HG03558 (cell line): ENCODE results near the gene C3orf18.
"Not testable (repeated sequence)": the region's sequence is repeated elsewhere in the genome, so short reads cannot be mapped to it uniquely, and the experiment has no call there.

Experiments used
- ATAC-seq: cut with Tn5 transposase; IDR thresholded peaks from one replicate; pipeline ENCODE4 v1.9.1; 2021; ENCODE audit warnings: moderate number of reproducible peaks; ENCODE audit not compliant: unreplicated experiment; ENCODE audit errors: extremely low read depth

The C3orf18 gene

DNA sequence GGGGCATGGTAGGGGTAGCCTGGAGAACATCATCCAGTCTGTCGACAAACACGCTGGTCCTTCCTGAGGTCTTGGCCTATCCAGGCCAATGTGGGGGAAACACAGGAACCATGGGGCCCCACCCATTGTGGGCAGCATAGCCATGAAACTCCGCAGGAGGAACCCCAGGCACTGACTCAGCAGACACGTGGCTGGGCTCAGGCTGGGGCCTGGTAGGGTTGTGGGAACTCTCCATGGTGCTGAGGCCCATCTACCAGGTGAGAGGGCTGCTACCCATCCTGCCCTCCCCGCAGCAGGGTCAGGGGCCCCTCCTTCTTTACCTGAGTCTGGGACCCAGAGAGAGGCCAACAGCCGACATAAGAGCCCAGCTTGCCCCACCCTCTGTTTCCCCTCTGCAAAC, 41.6 kb downstream of the C3orf18 start:
- ATAC-seq: no peak

- no peak for ATAC-seq
These were observed 42.2 kb downstream of the C3orf18 start for GRCh38 chr3:50525191-50525910.

DNA sequence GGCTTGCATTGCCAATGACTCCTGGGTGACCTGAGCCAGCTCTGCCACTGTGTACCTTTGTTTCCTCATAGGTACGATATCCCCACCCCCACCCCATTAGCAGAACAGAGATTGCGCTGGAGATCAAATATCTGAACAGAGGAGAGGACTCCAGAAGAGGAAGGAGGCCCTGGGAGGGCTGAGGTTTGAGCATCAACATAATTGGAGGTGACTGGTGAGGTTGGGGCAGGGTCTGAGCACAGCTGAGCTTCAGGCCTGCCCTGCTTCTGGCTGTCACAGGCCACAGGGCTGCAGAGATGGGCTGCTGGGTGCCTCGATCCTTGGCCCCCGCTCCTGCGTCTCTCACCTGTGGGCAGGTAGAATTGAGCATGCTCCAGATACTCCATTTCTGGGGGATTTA, 42.8 kb downstream of the C3orf18 start:
- ATAC-seq: no peak

- no peak for ATAC-seq
These were observed 44.2 kb downstream of the C3orf18 start for GRCh38 chr3:50523279-50523811.

- no peak for ATAC-seq
These were observed 46.0 kb downstream of the C3orf18 start for GRCh38 chr3:50521572-50521971.

DNA sequence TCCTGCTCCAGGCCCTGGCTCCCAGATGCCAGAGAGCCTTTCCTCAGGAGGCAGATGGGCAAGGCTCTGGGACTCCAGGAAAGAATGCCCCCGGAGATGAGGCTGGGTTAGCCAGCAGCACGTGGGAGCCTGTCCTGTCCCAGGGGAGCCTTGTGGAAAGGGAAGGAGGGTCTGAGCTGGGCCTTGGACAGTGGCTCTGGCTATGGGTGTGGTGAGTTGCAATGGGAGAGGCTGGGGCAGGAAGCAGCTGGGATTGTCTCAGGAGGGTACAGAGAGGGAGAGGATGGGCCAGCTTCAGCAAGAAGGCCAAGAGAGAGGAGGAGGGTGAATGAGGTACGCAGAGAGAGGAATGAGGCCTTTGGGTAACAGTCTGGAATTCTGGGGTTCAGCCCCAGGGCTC, 46.7 kb downstream of the C3orf18 start:
- no peak for ATAC-seq

GRCh38 chr3:50519471-50520089, 48.0 kb downstream of the C3orf18 start:
- no peak for ATAC-seq

- ATAC-seq: no peak
These were observed 49.1 kb downstream of the C3orf18 start for GRCh38 chr3:50518436-50518835.

GRCh38 chr3:50517721-50518206, 49.8 kb downstream of the C3orf18 start:
- no peak for ATAC-seq

DNA sequence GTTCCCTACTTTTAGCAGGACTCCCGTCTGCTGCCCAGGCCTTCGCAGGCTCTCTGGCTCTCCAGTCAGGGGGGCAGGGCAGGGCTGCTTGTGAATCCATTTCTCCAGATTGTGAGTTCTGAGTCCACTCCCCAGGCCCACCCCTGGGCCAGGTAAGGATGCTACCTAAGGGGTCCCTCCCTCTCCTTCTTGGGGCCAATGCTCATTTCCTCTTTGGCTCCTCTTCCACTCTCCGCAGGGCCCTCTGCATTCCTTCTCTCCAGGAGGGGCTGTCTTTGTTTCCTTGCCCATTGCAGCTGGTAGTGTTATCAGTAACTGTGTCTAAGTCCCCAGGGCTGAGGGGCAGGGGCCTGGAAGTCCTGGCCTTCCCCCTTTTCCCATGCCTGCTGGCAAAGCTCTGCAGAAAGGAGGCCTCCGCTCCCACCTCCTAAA, 51.1 kb downstream of the C3orf18 start:
- no peak for ATAC-seq

GRCh38 chr3:50515565-50516439, 51.7 kb downstream of the C3orf18 start:
- ATAC-seq: no peak

DNA sequence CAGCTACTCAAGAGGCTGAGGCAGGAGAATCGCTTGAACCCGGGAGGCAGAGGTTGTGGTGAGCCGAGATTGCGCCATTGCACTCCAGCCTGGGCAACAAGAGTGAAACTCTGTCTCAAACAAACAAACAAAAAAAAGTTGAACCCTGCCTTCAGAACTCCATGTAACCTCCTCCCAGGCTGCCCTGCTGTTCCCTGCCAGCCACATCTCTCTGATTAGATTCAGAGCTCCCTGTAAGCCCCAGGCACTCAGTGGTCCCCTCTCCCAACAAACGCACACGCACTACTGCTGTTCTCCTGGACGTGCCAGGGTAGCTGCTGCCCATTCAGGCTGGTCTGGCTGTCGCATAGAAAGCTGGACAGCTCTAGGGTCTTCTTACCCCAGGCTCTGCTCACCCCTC, 54.6 kb downstream of the C3orf18 start:
- not testable (repeated sequence) for ATAC-seq

DNA sequence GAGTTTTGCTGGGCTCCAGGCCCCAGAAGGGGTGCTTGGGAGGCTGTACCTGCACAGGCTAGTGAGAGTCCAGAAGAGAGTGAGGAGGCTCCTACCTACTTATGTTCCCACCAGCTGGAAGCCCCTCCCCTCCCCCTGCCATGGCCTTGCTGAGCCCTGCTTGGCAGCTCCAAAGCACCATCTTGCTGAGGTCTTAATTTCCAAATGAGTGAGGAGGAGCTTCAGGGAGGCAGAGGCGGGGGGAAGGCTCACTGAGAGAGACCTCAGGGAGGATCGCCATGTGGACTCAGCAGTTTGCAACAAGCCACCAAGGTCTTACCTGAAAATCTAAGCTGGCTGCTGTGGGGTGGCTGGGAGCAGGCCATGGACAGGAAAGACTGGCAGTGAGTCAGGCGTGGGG, 55.4 kb downstream of the C3orf18 start:
- ATAC-seq: no peak

DNA sequence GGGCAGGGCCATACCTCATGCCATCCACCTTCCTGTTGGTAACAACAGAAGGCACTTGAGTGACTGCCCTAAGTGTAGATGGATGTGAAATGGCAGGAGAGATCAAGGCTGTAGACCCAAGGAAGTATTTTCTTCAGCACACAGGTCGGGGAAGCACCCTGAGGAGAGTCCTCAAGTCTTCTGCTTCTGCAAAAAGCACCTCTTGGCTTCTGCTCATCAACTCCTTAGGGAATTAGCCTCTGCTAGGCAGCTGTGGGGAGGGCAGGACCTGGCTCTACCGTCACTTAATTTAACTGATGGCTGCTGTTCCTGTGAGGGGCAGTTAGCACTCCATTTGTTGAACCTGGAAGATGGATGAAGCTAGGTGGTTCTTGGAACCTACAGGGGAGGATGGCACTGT, 57.2 kb downstream of the C3orf18 start:
- no peak for ATAC-seq

DNA sequence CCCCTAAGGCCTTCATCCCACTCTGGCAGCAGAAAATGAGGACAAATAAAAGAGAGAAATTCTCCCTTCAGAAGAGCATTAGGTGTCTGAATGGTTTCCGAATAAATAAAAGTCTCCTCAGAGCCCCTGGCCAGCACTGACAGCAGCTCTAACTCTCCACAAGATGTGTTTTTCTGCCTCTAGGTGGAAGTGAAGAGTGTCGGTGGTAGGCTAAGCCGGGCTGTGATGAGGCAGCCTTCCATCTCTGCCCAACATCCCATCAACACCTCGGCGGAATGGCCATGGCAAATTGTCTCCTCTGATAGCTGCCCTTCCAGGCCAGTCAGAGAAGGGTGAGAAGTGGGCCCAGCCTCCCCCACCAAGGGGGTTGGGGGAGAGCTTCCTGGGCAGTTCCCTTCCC, 57.8 kb downstream of the C3orf18 start:
- no peak for ATAC-seq

DNA sequence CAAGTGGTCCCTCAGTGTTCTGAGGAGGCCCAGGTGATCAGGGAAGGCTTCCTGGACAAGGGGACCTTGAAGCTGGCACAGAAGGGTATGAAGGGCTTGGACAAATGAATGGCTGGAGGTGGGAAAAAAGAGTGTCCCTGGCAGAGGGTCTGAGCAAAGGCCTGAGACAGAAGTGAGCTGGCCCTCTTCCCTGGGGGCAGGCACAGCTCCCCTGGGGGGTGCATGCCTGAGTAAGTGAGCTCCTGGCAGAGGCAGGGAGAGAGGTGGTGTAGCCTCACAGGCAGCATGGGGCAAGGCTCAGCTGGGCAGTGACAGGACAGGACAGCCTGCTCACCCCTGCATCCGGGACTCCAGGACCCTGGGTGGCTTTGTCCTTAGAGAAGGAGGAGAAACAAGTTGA, 58.7 kb downstream of the C3orf18 start:
- ATAC-seq: no peak
